ENCODE results near the gene SUPT3H. TPM values are rescaled to one million over a fixed set of nuclear protein-coding genes. Genes with fewer than 3 reads are reported as not detected.

SUPT3H gene
- polyA plus RNA-seq, 1 donor (not counting 4 experiments of a cell fraction or from before 2014, with no cell fraction given), result 7.6 TPM

DNA sequence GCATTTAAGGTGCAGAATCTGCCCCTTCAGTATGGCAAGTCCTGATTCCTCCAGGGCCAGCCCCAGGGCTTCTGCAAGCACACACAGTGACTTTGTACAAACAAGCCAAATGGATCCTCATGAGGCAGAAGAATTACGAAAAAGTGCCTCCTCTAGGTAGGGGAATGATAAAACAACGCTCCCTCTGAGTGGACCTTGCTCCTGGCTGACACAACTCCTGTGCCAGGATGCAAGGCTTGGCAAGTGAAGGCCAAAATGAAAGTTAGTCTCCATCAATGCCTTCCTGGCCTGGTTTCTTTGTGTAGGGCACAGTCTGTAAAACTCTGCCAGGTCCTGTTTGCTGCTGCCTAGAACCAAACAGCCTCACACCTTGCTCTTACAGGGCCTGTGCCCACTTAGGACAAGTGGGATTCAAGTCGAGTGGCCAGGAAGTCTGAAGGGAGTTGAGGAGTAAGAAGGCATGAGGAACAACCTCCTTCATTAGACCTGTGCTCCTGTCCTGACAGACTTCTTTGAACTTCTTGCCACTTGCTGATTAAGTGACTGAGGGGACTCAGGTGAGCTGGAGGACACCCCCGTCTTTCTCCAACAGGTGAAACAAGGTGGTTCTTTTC, 573.1 kb downstream of the SUPT3H start:
- Histone ChIP-seq H3K4me2 (ENCODE audit: control insufficient read depth, extremely low read depth, insufficient read depth, low read depth, low read length) (no peak overlapping the region), H3K36me3 (ENCODE audit: control insufficient read depth in 2 of 2, extremely low read depth in 1 of 2, insufficient read depth in 2 of 2, low read length in 2 of 2) (no peaks in the 10 kb centered on the region), H3K79me2 (ENCODE audit: control insufficient read depth, insufficient read depth, low read length) (no peaks in the 10 kb centered on the region), H3K9ac (ENCODE audit: control insufficient read depth, extremely low read depth, insufficient read depth, low read length) (no peak overlapping the region), H3K9me1 (ENCODE audit: control insufficient read depth, extremely low read depth, insufficient read depth, low read length) (no peaks in the 10 kb centered on the region), H3K4me1 (ENCODE audit: control insufficient read depth, extremely low read depth, insufficient read depth, low read length) (no peaks in the 10 kb centered on the region), H3K4me3 (ENCODE audit: control insufficient read depth in 2 of 3, extremely low read depth in 1 of 3, insufficient read depth in 2 of 3, low read depth in 1 of 3, low read length in 3 of 3) (no peak overlapping the region), H3K27ac (ENCODE audit: control insufficient read depth, insufficient read depth, low read length) (no peak overlapping the region), H2AFZ (ENCODE audit: control insufficient read depth, low read length) (no peak overlapping the region), H4K20me1 (ENCODE audit: control insufficient read depth, extremely low read depth, insufficient read depth, low read length) (no peaks in the 10 kb centered on the region), H3K27me3 (ENCODE audit: control insufficient read depth, extremely low read depth, insufficient read depth, low read length) (peaks cover 13% of the 10 kb centered on the region), H3K9me3 (ENCODE audit: control insufficient read depth, low read depth, low read length) (no peaks in the 10 kb centered on the region)
- FAIRE-seq, result no peak
- dilution Hi-C loops (cut with MboI; ENCODE audit: extremely low pct_ligation_motif_present, low sequenced_read_pairs), result no loop called here
- no peak for DNase-seq (ENCODE audit: low read depth, low spot score)
- no peak for TF ChIP-seq EZH2 (IDR thresholded peaks at IDR 0.05; ENCODE audit: low read length)
- TF ChIP-seq, protein P1, sequence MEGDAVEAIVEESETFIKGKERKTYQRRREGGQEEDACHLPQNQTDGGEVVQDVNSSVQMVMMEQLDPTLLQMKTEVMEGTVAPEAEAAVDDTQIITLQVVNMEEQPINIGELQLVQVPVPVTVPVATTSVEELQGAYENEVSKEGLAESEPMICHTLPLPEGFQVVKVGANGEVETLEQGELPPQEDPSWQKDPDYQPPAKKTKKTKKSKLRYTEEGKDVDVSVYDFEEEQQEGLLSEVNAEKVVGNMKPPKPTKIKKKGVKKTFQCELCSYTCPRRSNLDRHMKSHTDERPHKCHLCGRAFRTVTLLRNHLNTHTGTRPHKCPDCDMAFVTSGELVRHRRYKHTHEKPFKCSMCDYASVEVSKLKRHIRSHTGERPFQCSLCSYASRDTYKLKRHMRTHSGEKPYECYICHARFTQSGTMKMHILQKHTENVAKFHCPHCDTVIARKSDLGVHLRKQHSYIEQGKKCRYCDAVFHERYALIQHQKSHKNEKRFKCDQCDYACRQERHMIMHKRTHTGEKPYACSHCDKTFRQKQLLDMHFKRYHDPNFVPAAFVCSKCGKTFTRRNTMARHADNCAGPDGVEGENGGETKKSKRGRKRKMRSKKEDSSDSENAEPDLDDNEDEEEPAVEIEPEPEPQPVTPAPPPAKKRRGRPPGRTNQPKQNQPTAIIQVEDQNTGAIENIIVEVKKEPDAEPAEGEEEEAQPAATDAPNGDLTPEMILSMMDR (optimal IDR thresholded peaks at IDR 0.05 in 1 of 3, IDR thresholded peaks at IDR 0.05 in 1 of 3, conservative IDR thresholded peaks at IDR 0.05 in 1 of 3; ENCODE audit: extremely low read depth in 1 of 3, insufficient read depth in 2 of 3, low read length in 3 of 3), result no peak

DNA sequence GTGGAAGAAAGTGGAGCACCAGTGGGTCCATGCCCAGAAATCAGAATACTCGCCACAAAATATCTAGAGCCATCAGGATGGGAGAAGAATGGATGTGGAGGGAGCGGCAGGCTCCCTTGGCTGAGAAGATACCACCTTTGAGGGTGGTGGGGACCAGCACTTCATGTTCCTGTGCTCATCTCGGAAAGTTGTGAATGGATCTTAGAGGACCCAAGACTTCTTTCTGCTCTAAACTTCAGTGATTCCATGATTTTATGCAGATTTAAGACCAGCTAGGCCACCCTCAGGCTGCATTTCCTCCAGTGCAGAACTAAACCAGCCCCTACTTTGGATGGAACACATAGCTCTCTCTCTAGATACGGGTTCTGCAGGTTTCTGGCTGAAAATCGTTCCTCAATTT, 573.7 kb downstream of the SUPT3H start:
- H4K20me1 ChIP-seq (ENCODE audit: control insufficient read depth, extremely low read depth, insufficient read depth, low read length), result no peaks in the 10 kb centered on the region
- dilution Hi-C loops (cut with MboI; ENCODE audit: extremely low pct_ligation_motif_present, low sequenced_read_pairs), result no loop called here
- H3K9ac ChIP-seq (ENCODE audit: control insufficient read depth, extremely low read depth, insufficient read depth, low read length), result no peak overlapping the region
- H3K4me3 ChIP-seq (ENCODE audit: control insufficient read depth in 2 of 3, extremely low read depth in 1 of 3, insufficient read depth in 2 of 3, low read depth in 1 of 3, low read length in 3 of 3), result no peak overlapping the region
- TF ChIP-seq, protein P1 (optimal IDR thresholded peaks at IDR 0.05 in 1 of 3, IDR thresholded peaks at IDR 0.05 in 1 of 3, conservative IDR thresholded peaks at IDR 0.05 in 1 of 3; ENCODE audit: extremely low read depth in 1 of 3, insufficient read depth in 2 of 3, low read length in 3 of 3), result no peak
- no peak for TF ChIP-seq EZH2 (IDR thresholded peaks at IDR 0.05; ENCODE audit: low read length)
- H3K9me3 ChIP-seq (ENCODE audit: control insufficient read depth, low read depth, low read length), result no peaks in the 10 kb centered on the region
- DNase-seq (ENCODE audit: low read depth, low spot score), result no peak
- H3K4me2 ChIP-seq (ENCODE audit: control insufficient read depth, extremely low read depth, insufficient read depth, low read depth, low read length), result no peak overlapping the region
- H3K4me1 ChIP-seq (ENCODE audit: control insufficient read depth, extremely low read depth, insufficient read depth, low read length), result no peaks in the 10 kb centered on the region
- no peaks in the 10 kb centered on the region for H3K36me3 ChIP-seq (ENCODE audit: control insufficient read depth in 2 of 2, extremely low read depth in 1 of 2, insufficient read depth in 2 of 2, low read length in 2 of 2)
- H3K9me1 ChIP-seq (ENCODE audit: control insufficient read depth, extremely low read depth, insufficient read depth, low read length), result no peaks in the 10 kb centered on the region
- no peak overlapping the region for H2AFZ ChIP-seq (ENCODE audit: control insufficient read depth, low read length)
- peaks cover 13% of the 10 kb centered on the region for H3K27me3 ChIP-seq (ENCODE audit: control insufficient read depth, extremely low read depth, insufficient read depth, low read length)
- H3K79me2 ChIP-seq (ENCODE audit: control insufficient read depth, insufficient read depth, low read length), result no peaks in the 10 kb centered on the region
- FAIRE-seq, result no peak
- H3K27ac ChIP-seq (ENCODE audit: control insufficient read depth, insufficient read depth, low read length), result no peak overlapping the region
